ENCODE results near the gene ADGB. TPM values are rescaled to one million over a fixed set of nuclear protein-coding genes. Genes with fewer than 3 reads are reported as not detected.
"Not testable (repeated sequence)": the region's sequence is repeated elsewhere in the genome, so short reads cannot be mapped to it uniquely, and the experiment has no call there.

ADGB gene
- total RNA-seq, result not detected
- long read RNA-seq, result 0 reads

GRCh38 chr6:146598772-146599405 is at the start of gene ADGB:
TSS of gene ADGB (plus strand) at chr6:146598972. CDS start at chr6:146599041, 69 bp downstream.
- DNase-seq (ENCODE audit: low spot score), result no peak

DNA sequence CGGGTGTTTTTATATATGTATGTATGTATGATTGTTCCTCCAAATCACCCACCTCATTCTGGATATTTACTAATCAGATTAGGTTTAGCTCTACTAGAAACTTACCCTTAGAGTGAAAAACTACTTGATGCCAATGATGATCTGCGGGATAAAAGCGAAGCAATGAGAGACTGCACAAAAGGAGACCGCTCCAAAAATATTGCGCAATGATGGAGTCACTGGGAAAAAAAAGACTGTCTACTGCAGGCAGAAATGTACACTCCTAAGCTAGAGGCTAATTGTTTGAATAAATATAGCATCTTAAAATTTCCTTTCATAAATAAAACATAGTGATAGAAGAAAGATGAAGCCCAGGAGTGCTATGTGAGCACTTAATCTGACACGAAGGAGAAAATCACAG is 47.9 kb upstream of the ADGB start:
- DNase-seq (ENCODE audit: low spot score), result no peak

- DNase-seq (ENCODE audit: low spot score), result no peak
These were observed 47.2 kb upstream of the ADGB start for GRCh38 chr6:146551545-146551944.

GRCh38 chr6:146553377-146554135 is 45.2 kb upstream of the ADGB start:
- no peak for DNase-seq (ENCODE audit: low spot score)

- no peak for DNase-seq (ENCODE audit: low spot score)
These were observed 38.2 kb upstream of the ADGB start for GRCh38 chr6:146560607-146561006.

DNA sequence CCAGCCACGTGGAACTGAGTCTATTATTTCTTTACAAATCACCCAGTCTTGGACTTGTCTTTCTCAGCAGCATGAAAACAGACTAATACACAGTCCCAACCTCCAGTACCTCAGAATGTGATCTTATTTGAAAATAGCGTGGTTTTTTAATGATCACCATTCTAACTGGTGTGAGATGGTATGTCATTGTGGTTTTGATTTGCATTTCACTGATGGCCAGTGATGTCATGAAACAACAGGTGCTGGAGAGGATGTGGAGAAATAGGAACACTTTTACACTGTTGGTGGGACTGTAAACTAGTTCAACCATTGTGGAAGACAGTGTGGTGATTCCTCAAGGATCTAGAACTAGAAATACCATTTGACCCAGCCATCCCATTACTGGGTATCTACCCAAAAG is 32.1 kb upstream of the ADGB start:
- DNase-seq (ENCODE audit: low spot score), result not testable (repeated sequence)

- DNase-seq (ENCODE audit: low spot score), result not testable (repeated sequence)
These were observed 30.2 kb upstream of the ADGB start for GRCh38 chr6:146568619-146569018.

DNA sequence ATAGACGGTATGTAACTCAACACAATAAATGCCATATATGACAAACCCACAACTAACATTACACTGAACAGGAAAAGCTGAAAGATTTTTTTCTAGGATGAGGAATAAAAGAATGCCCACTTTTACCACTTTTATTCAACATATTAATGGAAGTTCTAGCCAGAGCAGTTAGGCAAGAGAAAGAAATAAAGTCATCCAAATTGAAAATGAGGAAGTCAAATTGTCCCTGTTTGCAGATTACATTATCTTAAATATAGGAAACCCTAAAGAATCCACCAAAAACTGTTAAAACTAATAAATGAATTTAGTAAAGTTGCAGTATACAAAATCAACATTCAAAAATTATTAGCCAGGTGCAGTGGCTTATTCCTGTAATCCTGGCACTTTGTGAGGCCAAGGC is 24.6 kb upstream of the ADGB start:
- no peak for DNase-seq (ENCODE audit: low spot score)

DNA sequence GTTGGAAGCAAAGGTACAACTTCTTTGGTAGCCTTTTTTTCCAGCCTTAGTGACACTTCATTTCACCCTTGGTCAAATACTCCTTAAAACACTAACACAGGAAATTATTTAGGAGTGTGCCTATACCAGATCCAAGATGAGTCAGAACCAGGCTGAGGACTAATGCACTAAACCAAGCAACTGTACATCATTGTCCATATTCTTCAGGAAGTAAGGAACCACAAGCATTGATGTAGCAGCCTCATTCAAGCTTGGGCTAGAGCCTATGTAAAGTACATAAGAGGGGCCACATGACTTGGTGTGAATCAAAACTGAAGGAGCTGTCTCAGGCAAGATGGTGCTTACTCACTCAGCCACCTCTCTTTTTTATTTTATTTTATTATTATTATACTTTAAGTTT is 20.7 kb upstream of the ADGB start:
- no peak for DNase-seq (ENCODE audit: low spot score)

DNA sequence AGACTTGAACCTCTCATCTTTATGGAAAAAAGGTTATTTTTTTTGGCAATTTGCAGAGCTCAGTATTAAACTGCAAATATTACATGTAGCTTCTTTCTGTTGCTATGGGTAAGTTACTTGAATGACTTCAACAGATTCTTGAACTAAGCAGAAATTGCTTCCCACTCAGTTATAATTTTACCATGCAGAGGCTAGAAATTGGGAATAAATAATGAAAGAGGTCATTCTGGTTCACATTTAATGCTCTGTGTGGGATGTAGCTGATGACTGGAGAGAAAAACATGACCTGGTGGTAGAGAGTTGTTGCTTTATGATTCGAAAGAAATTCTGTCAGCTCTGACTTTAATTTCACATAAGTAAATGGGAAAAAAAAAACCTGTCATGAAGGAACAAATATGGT is 16.8 kb upstream of the ADGB start:
- no peak for DNase-seq (ENCODE audit: low spot score)

DNA sequence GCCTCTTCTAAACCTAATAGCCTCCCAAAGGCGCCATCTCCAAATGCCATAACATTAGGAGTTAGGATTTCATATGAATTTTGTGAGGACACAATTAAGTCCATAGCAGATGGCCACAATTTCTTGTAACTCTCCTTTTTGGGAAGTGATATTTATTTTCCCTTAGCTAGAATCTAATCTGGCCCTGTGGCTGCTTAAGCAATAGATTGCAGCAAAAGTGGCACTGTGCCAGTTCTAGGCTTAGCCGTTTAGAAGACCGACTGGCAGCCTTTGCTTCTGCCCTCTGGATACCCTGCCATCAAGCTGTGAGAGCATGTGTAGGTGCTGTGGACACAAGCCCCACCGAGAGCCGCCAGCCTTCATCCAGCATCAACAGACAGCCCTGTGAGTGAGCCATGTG is 15.9 kb upstream of the ADGB start:
- DNase-seq (ENCODE audit: low spot score), result no peak

- DNase-seq (ENCODE audit: low spot score), result no peak
These were observed 14.8 kb upstream of the ADGB start for GRCh38 chr6:146583966-146584365.

DNA sequence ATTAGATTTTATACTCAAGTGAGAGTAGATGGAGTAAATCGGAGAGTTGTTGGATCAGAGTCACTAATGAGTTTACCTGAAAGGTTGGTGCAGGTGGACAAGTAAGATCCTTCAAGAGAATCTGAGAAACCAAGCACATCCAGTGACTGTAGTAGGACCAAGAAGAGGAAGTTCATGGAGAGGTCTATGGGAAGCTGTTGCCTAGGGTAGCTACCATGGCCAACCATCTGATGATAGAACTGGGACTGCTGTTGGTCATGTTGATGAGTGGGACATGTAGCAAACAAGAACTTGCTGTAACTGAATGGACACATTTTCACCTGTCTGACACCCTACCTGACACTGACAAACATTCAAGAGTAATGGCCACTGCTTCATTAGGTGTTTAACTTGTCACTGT is 11.3 kb upstream of the ADGB start:
- DNase-seq (ENCODE audit: low spot score), result no peak

GRCh38 chr6:146590492-146590891 is 8.3 kb upstream of the ADGB start:
- DNase-seq (ENCODE audit: low spot score), result no peak

DNA sequence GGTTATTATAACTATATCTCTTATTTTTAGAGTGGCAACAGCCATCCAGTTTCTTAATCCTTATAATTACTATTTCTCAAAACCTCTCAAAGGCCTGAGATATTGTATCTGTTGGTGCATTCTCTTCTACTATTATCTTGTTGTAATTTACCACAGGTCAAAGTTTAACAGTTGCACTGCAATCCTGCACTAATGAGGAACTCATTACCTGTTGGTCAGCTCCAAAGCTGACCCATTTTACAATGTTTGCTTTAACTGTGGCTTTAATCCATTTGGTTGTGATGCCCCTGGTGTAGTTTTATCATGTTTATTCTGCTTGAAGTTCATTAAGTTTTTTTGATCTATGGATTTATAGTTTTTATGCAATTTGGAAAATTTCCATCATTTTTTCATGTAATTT is 6.3 kb upstream of the ADGB start:
- no peak for DNase-seq (ENCODE audit: low spot score)

DNA sequence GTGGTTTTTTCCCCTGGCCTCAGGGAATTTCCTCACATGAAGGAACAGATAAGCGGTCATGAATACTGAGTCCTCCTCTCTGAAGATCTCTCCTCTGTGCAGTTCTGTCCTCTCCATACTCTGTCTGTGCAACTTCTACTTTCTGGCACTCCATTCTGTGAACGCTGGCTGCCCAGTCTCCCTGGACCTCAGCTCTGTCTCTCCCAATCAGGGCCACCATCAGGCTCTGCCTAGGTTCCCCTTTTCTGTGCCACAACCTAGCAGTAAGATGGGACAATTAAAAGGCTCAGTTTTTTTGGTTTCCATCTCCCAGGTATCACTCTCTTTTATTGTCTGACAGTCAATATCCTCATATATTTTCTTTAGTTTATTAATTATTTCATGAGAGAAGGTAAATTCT is 4.8 kb upstream of the ADGB start:
- DNase-seq (ENCODE audit: low spot score), result no peak

DNA sequence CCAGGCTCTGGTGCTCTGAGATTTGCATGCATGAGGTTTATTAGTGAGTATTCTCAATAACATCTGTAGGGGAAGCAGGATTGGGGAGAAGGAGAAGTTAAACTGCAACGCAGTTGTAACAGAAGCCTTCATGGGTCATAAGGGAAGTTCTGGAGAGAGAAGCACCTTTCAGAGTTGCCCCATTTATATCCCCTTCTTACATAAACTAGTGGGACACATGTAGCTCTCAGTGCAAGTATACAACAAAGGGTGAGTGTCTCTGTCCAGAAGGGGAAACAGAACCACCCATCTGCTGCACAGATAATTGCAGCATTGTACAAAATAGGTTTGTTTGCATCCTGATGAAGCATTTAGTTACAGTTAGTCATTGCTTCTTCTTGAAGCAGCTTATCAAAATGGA is 4.3 kb upstream of the ADGB start:
- DNase-seq (ENCODE audit: low spot score), result no peak

DNA sequence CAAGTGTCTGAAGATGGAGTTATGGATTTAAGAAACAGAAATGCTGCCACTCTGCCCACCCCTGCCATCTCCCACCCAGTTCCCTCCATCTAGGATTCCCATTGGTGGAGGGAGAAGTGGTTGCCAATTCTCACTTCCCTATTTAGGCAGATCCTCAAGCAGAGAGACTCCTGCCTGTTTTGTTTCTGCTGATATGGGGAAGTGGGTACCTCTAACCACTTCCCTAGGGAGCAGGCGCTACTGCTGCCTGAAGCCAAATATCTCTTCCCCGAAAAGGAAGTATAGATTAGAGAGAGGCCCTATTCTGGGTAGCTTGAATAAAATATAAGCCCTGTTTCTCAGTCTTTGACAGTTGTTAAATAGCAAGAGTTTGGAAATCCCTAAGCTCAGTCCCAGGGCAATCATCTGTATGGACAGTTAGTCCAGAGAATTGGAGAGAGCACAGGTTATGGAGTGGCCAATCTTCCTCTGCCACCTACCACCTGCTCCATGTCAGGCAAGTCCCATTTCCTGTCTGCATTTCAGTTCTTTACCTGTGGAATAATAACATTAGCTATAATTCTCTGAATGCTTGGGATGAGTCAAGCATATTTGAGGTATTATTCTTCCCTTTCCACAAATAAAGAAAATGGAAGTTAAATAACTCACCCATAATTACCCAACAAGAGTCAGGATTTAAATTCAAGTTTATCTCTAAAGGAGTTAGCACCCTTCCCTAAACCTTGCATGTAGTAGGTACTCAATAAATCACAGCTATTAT is 2.6 kb upstream of the ADGB start:
- no peak for DNase-seq (ENCODE audit: low spot score)

DNA sequence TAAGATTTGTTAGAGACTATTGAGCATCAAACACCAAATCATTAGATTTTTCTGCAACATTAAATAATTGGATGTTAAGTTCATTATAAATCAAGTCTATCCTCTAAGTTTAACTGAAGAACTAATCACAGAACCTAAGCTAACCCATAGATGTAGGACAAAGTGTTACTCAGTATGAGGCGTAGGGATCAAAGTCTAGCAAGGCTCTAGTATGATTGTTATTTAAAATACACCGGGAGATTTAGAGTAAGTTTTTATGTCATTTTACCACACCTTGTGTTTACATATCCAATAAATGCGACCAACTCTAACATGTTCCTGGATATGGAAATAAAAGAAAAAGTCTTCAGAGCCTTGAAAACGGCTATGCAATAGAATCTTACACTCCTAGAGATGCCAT is 2.6 kb downstream of the ADGB start:
- DNase-seq (ENCODE audit: low spot score), result no peak

- no peak for DNase-seq (ENCODE audit: low spot score)
These were observed 3.8 kb downstream of the ADGB start for GRCh38 chr6:146602526-146602925.

GRCh38 chr6:146613947-146614346 is 15.2 kb downstream of the ADGB start:
- DNase-seq (ENCODE audit: low spot score), result no peak

DNA sequence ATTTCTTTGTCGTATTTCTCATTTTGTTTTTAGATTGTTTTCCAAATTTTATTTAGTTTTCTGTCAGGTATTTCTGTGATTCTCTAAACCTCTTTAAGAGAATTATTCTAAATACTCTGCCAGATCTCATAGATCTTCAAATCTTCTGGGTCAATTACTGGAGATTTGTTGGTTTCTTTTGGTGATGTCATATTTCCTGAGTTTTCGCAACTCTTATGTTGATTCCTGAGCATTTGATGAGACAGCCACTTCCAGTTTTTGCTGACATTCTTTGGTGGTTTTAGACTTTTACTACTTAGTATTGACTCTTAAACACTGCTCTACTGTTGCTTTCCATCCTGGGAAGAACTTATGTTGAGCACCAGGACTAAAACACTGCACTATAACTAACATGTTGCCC is 21.9 kb downstream of the ADGB start:
- DNase-seq (ENCODE audit: low spot score), result no peak
